ENCODE data around the gene CCDC192. TPM values are rescaled to one million over a fixed set of nuclear protein-coding genes. Genes with fewer than 3 reads are reported as not detected.

Gene CCDC192
- total and polyA plus RNA-seq, 2 experiments from 2014 or later = 0.40 TPM; not detected in 1

DNA sequence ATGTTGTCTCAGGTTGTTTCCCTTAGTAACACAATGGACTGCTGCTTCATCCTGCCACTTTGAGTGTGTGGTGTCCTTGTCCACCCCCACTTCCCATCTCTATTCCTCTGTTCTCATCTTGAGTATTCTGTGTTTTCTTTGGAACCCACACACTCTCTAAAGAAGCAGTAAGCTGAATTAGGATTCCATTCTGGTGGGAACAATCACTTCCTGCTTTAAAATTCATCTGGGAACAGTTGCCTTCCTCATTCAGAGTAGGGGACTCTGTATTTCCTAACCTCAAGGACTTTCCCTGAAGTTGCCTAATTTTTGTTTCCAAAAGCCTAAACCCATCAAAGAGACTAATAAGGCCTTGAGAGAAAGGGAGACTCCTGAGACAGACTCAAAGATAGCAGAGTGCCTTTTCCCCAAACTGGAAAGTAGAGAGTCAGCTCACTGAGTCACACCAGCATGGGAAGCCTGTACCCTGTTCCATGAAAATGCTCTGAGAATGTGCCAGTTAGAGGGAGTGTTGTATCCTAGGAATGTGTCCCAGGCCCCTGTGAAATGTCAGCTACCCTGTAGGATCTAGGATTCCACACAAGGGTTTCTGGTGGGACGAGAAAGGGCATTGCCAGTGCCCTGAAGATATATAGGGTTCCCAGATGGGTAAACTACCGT, 63.6 kb downstream of the CCDC192 start (continued):
- TF ChIP-seq ETS1 (IDR thresholded peaks at IDR 0.05) = no peak
- TF ChIP-seq, protein P1, sequence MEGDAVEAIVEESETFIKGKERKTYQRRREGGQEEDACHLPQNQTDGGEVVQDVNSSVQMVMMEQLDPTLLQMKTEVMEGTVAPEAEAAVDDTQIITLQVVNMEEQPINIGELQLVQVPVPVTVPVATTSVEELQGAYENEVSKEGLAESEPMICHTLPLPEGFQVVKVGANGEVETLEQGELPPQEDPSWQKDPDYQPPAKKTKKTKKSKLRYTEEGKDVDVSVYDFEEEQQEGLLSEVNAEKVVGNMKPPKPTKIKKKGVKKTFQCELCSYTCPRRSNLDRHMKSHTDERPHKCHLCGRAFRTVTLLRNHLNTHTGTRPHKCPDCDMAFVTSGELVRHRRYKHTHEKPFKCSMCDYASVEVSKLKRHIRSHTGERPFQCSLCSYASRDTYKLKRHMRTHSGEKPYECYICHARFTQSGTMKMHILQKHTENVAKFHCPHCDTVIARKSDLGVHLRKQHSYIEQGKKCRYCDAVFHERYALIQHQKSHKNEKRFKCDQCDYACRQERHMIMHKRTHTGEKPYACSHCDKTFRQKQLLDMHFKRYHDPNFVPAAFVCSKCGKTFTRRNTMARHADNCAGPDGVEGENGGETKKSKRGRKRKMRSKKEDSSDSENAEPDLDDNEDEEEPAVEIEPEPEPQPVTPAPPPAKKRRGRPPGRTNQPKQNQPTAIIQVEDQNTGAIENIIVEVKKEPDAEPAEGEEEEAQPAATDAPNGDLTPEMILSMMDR (conservative IDR thresholded peaks at IDR 0.05; ENCODE audit: low read depth in 2 of 2) = no peak
- no peak for TF ChIP-seq POLR2AphosphoS5 (IDR thresholded peaks at IDR 0.05; ENCODE audit: low read depth)

DNA sequence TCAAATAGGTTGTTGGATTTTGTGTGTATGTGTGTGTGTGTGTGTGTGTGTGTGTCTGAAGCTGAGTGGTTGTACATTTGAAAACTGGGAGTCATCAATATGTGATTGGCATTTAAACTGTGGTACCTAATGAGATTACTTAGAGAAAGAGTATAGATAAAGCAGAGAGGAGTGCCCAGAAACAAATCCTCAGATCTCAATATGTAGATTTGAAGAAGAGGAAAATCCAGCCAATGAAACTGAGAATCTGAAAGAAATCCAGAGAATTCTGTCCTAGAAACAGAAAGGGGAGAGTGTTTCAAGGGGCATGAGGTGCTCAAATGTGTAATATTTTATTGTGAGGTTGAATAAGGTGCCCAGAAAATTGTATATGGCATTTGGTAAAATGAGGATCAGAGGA, 66.2 kb downstream of the CCDC192 start:
- Histone ChIP-seq H3K36me3 (ENCODE audit: insufficient read depth) (no peaks in the 10 kb centered on the region), H3F3A (replicated peaks; ENCODE audit: low read depth) (no peaks in the 10 kb centered on the region), H3K4me3 (no peak overlapping the region), H4K20me1 (replicated peaks; ENCODE audit: insufficient read depth) (no peaks in the 10 kb centered on the region), H3K4me1 (ENCODE audit: insufficient read depth) (no peaks in the 10 kb centered on the region), H2AFZ (no peak overlapping the region), H3K9me2 (ENCODE audit: insufficient read depth) (no peaks in the 10 kb centered on the region), H3K27me3 (ENCODE audit: insufficient read depth) (no peaks in the 10 kb centered on the region), H3K4me2 (no peak overlapping the region), H3K27ac (ENCODE audit: low read depth) (no peak overlapping the region), H3K79me2 (replicated peaks; ENCODE audit: insufficient read depth) (no peaks in the 10 kb centered on the region)
- H3K27ac Mint-ChIP-seq = no peak overlapping the region
- no peak for DNase-seq (ENCODE audit: low spot score)
- peaks cover 7% of the 10 kb centered on the region; the same call in 2 of the 3 replicates for H3K4me1 Mint-ChIP-seq
- TF ChIP-seq ZNF114 (CRISPR knock-in tag; IDR thresholded peaks at IDR 0.05) (no peak), ZNF331 (CRISPR knock-in tag; IDR thresholded peaks at IDR 0.05; ENCODE audit: low read depth) (no peak), EZH2phosphoT487 (IDR thresholded peaks at IDR 0.05; ENCODE audit: unreplicated experiment) (no peak), ETS1 (IDR thresholded peaks at IDR 0.05) (no peak), CREB1 (CRISPR knock-in tag; IDR thresholded peaks at IDR 0.05; ENCODE audit: low read depth) (no peak), POLR2AphosphoS5 (IDR thresholded peaks at IDR 0.05; ENCODE audit: low read depth) (no peak), JUNB (IDR thresholded peaks at IDR 0.05; ENCODE audit: unreplicated experiment) (no peak), ZNF462 (CRISPR knock-in tag; IDR thresholded peaks at IDR 0.05) (no peak), EZH2 (IDR thresholded peaks at IDR 0.05; ENCODE audit: low read depth, unreplicated experiment) (no peak)
- TF ChIP-seq, protein P1 (conservative IDR thresholded peaks at IDR 0.05; ENCODE audit: low read depth in 2 of 2) = no peak
- peaks cover 2% of the 10 kb centered on the region for H3K27me3 Mint-ChIP-seq (ENCODE audit: insufficient read depth, low read depth, poor library complexity)
- ATAC-seq = no peak
- H3K36me3 Mint-ChIP-seq (ENCODE audit: low read depth) = no peaks in the 10 kb centered on the region
- H3K4me3 Mint-ChIP-seq = no peak overlapping the region
- no peaks in the 10 kb centered on the region for H3K9me3 Mint-ChIP-seq
